Measurements from ENCODE around the gene MCRIP1.

Gene MCRIP1

DNA sequence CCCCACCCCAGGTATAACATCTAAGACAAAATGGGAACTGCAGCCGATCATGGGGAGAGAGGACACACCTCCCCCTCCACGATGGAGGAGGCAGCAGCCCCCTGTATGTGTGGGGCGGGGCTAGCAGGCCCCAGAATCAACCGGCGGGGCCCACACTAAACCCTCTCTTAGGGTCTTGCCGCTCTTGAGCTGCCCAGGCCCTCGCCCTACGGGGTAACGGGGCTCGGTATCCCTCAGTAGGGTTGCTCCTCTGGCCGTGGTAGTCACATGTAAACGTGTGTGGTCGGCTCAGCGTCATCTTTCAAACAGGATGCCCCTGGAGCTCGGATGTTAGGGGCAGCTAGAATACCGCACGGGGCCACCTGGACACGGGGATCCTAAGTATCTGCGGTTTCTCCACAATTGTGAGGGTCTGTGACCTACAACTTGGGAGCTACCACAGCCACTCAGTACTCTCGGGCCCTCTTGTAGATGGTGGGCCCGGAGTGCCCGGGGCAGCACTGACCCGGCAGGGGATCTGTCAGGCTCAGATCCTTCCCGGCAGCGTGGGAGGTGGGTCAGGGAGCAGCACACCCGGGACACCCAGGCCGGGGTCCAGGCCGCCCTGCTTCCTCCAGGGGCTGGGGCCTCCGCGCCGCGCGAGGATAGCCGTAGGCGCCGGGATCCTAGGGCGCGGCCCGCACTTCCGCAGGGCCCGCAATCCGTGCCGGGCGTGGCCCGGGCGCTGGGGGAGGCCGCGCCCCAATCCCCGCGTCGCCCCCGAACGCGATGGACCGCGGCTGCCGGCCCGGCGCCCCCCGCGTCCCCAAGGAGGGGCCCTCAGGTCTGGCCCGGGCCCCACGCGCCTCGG is 37.3 kb upstream of the MCRIP1 start:
- ChIA-PET POLR2A (interaction anchor here (0.8 to 2.6 kb wide), 24 partner anchors 9 to 228 kb away, joined by 3 to 26 read pairs (median 4); partner anchors contain the start of genes ALYREF, ANAPC11, ASPSCR1 and CENPX), CTCF (interaction anchor here (1.1 to 2.2 kb wide), 2 partner anchors 56 to 152 kb away, joined by 3 to 6 read pairs; partner anchors contain the start of genes CENPX and LRRC45)
- DNase-seq (ENCODE audit: extremely low spot score): no peak
- no peak for TF ChIP-seq CTBP1 (IDR thresholded peaks at IDR 0.05; ENCODE audit: borderline replicate concordance)
- peak; percentile 79; the same call in 1 of the 2 replicates for TF ChIP-seq LEF1 (IDR thresholded peaks at IDR 0.05; ENCODE audit: borderline replicate concordance)
- 0 out of 2 replicates have a peak, but pooled peaks have one; percentile 48 for TF ChIP-seq FOXM1 (IDR thresholded peaks at IDR 0.05; ENCODE audit: borderline replicate concordance)

- peak; percentile 74 for DNase-seq (ENCODE audit: extremely low spot score)
- POLR2A ChIA-PET: interaction anchor here (0.7 to 2.6 kb wide), 27 partner anchors 9 to 229 kb away, joined by 3 to 26 read pairs (median 4); partner anchors contain the start of genes ALYREF, ANAPC11, ASPSCR1 and CCDC137
- CTCF ChIA-PET: interaction anchor here (0.5 to 2.6 kb wide), 11 partner anchors 40 to 704 kb away, joined by 3 to 9 read pairs (median 3); partner anchors contain the start of genes ARL16, CENPX, HGS and LRRC45
- TF ChIP-seq CTBP1 (IDR thresholded peaks at IDR 0.05; ENCODE audit: borderline replicate concordance) (0 out of 2 replicates have a peak, but pooled peaks have one; percentile 64), NFRKB (IDR thresholded peaks at IDR 0.05) (no peak), TARDBP (IDR thresholded peaks at IDR 0.05) (no peak), LEF1 (IDR thresholded peaks at IDR 0.05; ENCODE audit: borderline replicate concordance) (peak; percentile 90), ARNT (IDR thresholded peaks at IDR 0.05) (no peak)
These were observed 36.4 kb upstream of the MCRIP1 start for GRCh38 chr17:81869221-81870130.

- POLR2A ChIA-PET: interaction anchor here (1.2 to 2.6 kb wide), 13 partner anchors 8 to 202 kb away, joined by 3 to 26 read pairs (median 5); partner anchors contain the start of genes ALYREF, ANAPC11, CCDC137 and CENPX
- TF ChIP-seq SUZ12 (IDR thresholded peaks at IDR 0.05): no peak
- TF ChIP-seq LEF1 (IDR thresholded peaks at IDR 0.05; ENCODE audit: borderline replicate concordance): no peak
- 0 out of 2 replicates have a peak, but pooled peaks have one; percentile 26 for TF ChIP-seq PKNOX1 (IDR thresholded peaks at IDR 0.05)
- TF ChIP-seq SP1 (IDR thresholded peaks at IDR 0.05): no peak
- TF ChIP-seq CTBP1 (IDR thresholded peaks at IDR 0.05; ENCODE audit: borderline replicate concordance): no peak
- peak; percentile 36 for DNase-seq (ENCODE audit: extremely low spot score)
- CTCF ChIA-PET: interaction anchor here (0.6 to 2.6 kb wide), 6 partner anchors 41 to 154 kb away, joined by 3 to 9 read pairs (median 4); partner anchors contain the start of genes CENPX and LRRC45
These were observed 35.7 kb upstream of the MCRIP1 start for GRCh38 chr17:81868674-81869220.

GRCh38 chr17:81867991-81868673 is 35.0 kb upstream of the MCRIP1 start:
- ChIA-PET CTCF (interaction anchor here (1.1 to 2.6 kb wide), 2 partner anchors 133 to 135 kb away, joined by 4 to 9 read pairs; no protein-coding TSS in a partner anchor), POLR2A (interaction anchor here (1.5 to 2.3 kb wide), 2 partner anchors 155 to 202 kb away, joined by 3 to 6 read pairs; partner anchors contain the start of genes CCDC137, CENPX, LRRC45 and OXLD1)
- TF ChIP-seq LEF1 (IDR thresholded peaks at IDR 0.05; ENCODE audit: borderline replicate concordance): peak; percentile 9; the same call in 1 of the 2 replicates
- peak; percentile 90; the same call in 1 of the 2 replicates for TF ChIP-seq HDGF (IDR thresholded peaks at IDR 0.05; ENCODE audit: borderline replicate concordance)
- no peak for TF ChIP-seq CTBP1 (IDR thresholded peaks at IDR 0.05; ENCODE audit: borderline replicate concordance)
- peak; percentile 48 for TF ChIP-seq ELF4 (IDR thresholded peaks at IDR 0.05)
- DNase-seq (ENCODE audit: extremely low spot score): no peak

DNA sequence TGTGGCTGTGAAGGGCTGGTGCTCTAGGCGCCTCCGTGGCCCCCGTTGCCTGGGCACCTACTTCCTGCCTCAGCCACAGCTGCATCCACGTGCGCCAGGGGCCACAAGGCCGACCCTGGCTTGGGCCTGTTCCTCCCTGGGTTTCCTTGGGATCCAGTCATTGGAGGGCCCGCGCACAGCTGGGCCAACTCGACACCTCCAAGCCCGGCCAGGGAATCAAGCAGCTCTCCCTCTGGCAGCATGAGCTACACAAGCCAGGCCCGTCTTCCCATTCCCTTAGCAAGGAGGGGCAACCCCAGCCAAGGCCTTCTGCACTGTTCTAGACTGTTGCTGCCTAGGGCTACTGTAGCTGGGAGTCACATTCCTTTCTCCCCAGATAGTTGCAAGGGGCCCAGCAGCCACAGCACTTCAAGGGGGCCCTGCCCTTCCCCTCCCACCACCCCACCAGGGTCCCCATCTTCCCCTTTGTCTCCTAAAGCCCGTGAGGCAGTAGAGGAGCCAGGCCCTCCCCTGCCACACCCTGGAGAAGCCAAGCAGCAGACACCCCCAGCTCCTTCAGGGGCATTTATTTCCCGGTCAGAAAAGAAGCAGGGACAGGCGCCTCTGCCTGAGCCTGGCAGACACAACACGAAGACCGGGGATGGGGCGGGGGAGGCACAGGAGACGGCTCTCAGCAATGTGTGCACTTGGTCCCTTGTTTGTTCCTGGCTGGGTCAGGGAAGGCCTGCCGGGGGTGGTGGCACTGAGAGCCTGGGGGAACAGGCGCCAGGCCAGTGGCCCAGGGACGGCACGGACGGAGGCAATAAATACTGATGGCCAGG is 34.3 kb upstream of the MCRIP1 start:
- CTCF ChIA-PET: interaction anchor here (0.7 to 2.6 kb wide), 5 partner anchors 45 to 137 kb away, joined by 3 to 9 read pairs (median 4); no protein-coding TSS in a partner anchor
- TF ChIP-seq ELF4 (IDR thresholded peaks at IDR 0.05) (peak; percentile 26; the same call in 1 of the 2 replicates), FOXK2 (IDR thresholded peaks at IDR 0.05) (no peak), ZNF384 (IDR thresholded peaks at IDR 0.05) (no peak), CTBP1 (IDR thresholded peaks at IDR 0.05; ENCODE audit: borderline replicate concordance) (no peak), L3MBTL2 (conservative IDR thresholded peaks at IDR 0.05) (peak; percentile 29), NFRKB (IDR thresholded peaks at IDR 0.05) (no peak)
- POLR2A ChIA-PET: interaction anchor here (0.6 to 1.4 kb wide), 13 partner anchors 9 to 184 kb away, joined by 3 to 11 read pairs (median 3); partner anchors contain the start of genes ARL16, HGS and MCRIP1
- no peak for DNase-seq (ENCODE audit: extremely low spot score)
